SK-MEL-5 (cell line): ENCODE results near the gene TRAF6. TPM values are rescaled to one million over a fixed set of nuclear protein-coding genes. Genes with fewer than 3 reads are reported as not detected.

Experiments
- DNase-seq: peaks from one replicate; pipeline ENCODE4 v3.0.0-alpha.2; 2016; ENCODE audit warnings: low read depth, low spot score
- in situ Hi-C: cut with HindIII; loops from 2 replicates; pipeline ENCODE4 v1.10.0; 2016; ENCODE audit warnings: low sequenced_read_pairs, high pct_unique_total_duplicates, low pct_unique_long_range_greater_than_20kb
- small RNA-seq, 2 experiments: library from RNA; depleted of rRNA; stranded (forward); fragments of <200 nt; gene quantifications; one replicate each; pipeline ENCODE3, GENCODE V24; 2014
- total RNA-seq: library from RNA; depleted of rRNA; stranded (reverse); fragments of >200 nt; shearing (Covaris generic); gene quantifications from 2 replicates; pipeline ENCODE4 v1.2.3, GENCODE V29; 2014; rRNA removed

TRAF6 gene
- total RNA-seq, 1 experiment from 2014 or later = 9.6 TPM

DNA sequence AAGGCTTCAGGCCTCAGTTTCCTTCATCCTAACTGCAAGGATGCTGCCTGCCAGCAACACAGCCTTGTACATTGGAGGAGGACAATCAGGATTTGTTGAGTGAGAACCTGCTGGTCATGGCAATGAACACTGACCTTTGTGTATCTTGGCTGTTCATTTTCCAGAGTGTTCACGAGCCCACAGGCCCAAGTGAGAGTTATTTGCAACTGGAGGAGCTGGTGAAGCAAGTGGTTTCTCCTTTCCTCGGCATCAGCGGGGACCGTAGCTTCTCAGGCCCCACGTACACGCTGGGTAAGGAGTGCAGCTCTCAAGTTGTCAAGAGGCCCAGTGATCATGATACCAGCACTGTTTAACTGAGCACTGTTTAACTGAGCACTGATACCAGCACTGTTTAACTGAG is 59.0 kb downstream of the TRAF6 start:
- no peak for DNase-seq
- in situ Hi-C loops = no loop called here

DNA sequence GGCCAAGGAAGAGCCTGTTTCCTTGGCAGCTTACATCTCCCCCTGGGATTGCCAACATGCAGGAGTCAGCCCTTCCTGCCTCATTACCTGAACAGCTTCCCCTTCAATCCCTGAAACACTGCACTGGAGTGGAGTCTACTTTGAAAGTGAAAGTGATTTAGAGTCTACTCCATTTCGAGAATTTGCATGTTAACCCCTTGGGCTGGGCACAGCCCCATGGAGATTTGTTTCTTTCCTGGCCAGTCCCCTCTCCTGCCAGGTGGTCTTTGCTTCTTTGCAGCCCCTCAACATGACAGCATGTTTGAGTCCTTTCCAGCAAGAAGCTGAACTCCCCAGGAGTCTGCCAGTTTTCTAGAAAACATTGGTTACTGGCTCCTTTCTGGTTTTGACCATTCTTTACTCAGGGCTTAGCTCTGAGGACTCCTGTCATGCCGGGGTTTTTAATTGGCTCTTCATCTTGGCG is 59.9 kb downstream of the TRAF6 start:
- in situ Hi-C loops = no loop called here
- no peak for DNase-seq

DNA sequence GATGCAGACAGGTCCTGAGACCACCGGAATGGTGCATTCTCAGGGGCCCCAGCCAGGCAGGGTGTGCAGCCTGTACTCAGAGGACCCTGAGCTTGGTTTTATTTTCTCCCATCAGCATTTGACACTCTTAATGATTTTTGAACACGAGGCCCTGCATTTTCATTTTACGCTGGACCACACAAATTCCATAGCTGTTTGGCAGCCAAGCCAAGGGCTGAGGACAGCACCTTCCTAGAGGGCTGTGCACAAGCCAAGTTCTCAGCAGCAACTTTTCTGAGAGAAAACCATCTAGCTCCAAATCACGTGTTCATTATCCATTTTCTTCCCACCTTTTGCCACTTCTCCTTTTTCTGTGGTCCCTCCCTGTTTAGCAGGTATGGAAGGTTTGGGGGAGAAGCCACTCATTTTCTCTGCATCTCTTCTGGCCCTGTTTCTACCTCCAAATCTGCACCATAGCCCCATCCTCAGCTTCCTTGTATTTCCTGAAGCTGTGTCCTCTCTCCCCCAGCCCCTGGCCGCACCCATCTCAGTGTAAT is 60.4 kb downstream of the TRAF6 start:
- in situ Hi-C loops = no loop called here
- no peak for DNase-seq

DNA sequence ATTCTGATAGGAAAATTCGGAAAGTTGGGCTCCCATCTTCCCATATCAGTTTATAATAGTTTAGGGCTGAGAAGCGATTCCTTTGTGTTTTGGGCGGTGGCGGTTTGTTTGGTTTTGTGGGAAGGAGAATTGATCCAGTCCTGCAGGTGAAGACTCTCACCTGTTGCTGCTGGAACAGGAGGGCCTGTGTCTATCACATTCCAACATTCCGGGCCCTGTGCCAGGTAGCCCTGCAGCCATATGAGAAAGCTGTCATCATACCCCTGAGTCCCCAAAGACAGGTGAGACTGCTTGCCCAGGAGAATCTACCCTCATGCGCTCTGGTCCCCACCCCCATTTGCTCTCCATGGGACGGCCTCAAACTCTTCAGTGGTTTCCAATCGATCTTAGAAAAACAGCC is 62.1 kb downstream of the TRAF6 start:
- DNase-seq = no peak
- in situ Hi-C loops = no loop called here

DNA sequence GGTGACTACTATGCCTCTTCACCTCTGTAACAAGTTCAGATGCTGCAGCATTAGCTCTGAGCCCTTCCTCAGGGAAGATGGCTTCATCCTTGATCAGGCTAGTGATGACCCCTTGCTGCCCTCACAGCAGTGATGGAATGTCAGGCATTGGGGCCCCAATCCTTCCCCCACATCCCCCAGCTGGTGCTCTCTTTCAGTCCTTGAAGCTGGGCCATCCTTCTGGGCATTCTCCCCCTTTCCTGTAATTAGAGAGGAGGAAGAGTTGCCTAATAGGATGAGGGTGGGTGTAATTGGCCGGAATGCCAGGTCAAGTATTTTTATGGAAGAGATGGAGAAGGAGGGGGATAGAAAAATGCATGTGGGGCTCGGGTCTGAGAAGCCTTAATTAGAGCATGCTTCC is 62.6 kb downstream of the TRAF6 start:
- in situ Hi-C loops = no loop called here
- no peak for DNase-seq

DNA sequence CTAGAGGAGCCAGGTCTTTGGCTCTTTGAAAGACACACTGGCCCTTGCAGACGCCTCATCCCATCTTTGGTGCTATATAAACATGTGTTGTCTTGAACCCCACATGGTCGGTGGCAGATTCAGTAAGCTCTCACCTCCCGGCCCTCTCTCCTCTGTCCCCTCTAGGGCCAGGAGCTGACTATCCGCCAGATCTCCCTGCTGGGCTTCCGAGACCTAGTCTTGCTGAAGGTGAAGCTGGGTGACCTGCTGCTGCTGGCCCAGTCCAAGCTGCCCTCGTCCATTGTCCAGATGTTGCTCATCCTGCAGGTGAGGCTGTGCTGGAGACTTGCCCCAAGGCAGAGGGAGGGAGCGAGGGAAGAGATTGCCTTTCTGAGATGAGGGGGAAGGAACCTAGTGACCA is 63.9 kb downstream of the TRAF6 start:
- in situ Hi-C loops = no loop called here
- DNase-seq = no peak

DNA sequence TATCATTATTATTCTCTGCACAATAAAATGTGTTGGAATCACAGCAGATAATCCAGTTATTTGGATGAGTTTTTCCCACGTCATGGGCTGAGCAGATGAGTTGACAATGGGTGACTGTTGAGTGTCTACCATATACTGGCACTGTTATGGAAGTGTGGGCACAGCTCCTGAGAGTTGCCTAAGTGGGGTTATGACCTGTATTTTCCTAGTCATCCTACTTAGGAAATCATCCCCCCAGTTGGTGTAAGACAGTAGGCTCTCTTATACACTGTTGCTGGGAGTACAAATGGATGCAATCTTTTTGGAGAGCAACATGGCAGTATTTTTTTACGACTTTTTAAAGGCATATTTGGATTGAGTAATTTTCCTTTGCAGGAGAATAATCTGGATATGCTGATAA is 66.4 kb downstream of the TRAF6 start:
- in situ Hi-C loops = no loop called here
- DNase-seq = no peak

DNA sequence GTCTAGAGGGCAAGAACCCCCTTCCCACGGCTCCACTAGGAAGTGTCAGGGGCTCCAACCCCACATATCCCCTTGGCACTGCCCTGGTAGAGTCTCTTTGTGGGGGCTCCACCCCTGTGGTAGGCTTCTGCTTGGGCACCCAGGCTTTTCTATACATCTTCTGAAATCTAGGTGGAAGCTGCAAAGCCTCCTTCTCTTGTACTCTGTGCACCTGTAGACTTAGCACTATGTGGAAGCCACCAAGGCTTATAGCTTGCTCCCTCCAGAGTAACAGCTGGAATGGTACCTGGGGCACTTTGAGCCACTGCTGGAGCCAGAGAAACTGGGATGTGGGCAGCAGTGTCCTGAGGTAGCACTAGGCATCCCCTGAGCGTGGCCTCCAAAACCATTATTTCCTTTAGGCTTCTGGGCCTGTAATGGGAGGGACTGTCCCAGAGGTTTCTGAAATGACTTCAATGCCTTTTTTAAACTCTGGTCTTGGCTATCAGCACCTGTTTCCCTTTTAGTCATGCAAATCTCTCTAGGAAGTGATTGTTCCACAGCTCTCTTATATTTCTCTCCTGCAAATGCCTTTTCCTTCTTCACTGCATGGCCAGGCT is 68.4 kb downstream of the TRAF6 start:
- in situ Hi-C loops = no loop called here
- no peak for DNase-seq

DNA sequence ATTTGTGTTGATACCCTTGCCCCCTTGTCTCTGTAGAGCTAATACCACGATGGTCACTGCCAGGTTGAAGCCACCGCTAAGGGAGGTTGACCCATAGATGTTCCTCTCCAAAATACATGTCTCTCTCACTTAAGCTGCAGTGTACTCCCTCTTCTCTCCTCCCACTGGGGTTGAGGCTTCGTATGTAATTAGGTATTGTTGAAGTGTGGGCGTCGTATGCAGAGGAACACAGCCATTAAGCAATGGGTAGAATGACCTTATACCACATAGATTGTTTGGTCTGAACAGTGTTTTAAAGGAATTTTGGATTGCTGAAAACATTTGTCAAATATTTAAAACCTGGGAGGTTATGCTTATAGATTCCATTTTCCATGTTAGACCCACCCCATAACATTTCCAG is 71.9 kb downstream of the TRAF6 start:
- no peak for DNase-seq
- in situ Hi-C loops = no loop called here

DNA sequence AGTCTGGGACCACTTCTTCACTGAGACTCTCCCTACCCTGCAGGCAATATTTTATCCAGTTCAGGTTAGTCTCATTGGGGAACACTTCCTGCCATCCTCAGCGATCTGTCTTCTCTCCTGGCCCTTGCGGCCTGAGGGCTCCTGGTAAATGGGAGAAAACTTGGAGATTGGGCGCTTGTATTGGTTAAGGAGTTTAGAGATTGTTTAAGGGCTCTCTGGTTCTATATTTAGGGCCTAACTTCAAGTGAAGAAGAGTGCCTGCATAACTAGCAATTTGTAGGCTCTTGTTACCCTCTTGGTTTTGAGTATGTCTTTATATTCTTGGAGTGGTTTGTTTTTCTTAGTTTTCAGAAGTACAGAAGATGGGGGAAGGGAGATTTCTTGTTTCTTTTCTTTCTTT is 72.7 kb downstream of the TRAF6 start:
- no peak for DNase-seq
- in situ Hi-C loops = no loop called here

Small RNA genes lying within 50 kb of the gene (small RNA-seq; reads per million reads assigned to genes)
- gene AC061999.1 = 0 reads per million in 2 experiments

Other genes starting within 250 kb of the TRAF6 start
- 111 and 124 TPM in 2 replicates for gene COMMD9, start 220.8 kb downstream of the TRAF6 start, total RNA-seq
- 3.2 and 6.5 TPM in 2 replicates for gene PRR5L, start 214.0 kb downstream of the TRAF6 start, total RNA-seq
- gene RAG1, start 57.7 kb upstream of the TRAF6 start, total RNA-seq = 0.61 and 0.80 TPM in 2 replicates
- gene IFTAP, start 84.2 kb upstream of the TRAF6 start, total RNA-seq = 29.8 and 33.6 TPM in 2 replicates
- not detected in 2 replicates for gene RAG2, start 88.0 kb upstream of the TRAF6 start, total RNA-seq